ENCODE data around the gene MINDY4. TPM values are rescaled to one million over a fixed set of nuclear protein-coding genes. Genes with fewer than 3 reads are reported as not detected.

The MINDY4 gene
- total and polyA plus RNA-seq, 2 of the 4 experiments (the other 2 are of a cell fraction): 1.8 to 3.6 TPM

DNA sequence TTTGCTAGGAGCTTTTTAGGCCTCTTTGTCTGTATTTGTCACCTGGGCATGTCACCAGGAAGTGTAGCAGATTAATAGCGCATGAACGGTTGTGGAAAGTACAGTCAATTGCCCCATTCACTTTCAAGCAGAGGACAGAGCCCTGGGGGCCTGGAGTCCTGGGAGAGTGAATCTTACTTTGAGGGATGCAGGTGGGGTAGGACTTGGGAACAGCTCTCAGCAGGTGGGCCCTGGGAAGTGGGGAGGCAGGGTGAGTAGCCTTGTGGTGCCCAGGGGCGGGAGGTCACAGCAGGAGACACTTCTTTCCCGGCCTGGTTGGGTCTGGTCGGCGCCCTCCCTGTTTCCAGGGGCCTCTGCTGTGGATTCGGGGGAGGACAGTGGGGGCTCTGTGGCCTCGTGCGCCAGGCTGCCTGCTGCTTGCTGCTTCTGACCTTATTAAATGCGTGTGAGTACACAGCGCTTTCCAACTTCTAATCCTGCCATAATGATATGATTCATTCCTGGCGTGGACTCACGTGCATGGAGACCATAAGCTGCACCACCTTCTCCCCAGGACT is 88.8 kb downstream of the MINDY4 start:
- no peak overlapping the region for H2BK120ac ChIP-seq (ENCODE audit: low read depth, low read length)
- no peak overlapping the region for H3K9ac ChIP-seq (ENCODE audit: low read depth, low read length)
- H2AK5ac ChIP-seq (ENCODE audit: low read depth, low read length): no peak overlapping the region
- dilution Hi-C loops (cut with HindIII; ENCODE audit: low sequenced_read_pairs, unreplicated experiment) (no loop called here), intact Hi-C loops (cut with micrococcal nuclease) (no loop called here), in situ Hi-C loops (cut with MboI; ENCODE audit: low sequenced_read_pairs) (no loop called here)
- H4K8ac ChIP-seq (ENCODE audit: low read depth in 2 of 2, low read length in 2 of 2): no peak overlapping the region
- H3K4me3 ChIP-seq (ENCODE audit: insufficient read depth, low read depth, low read length): no peak overlapping the region
- ChIA-PET POLR2A (ENCODE audit: unreplicated experiment) (no interaction called here), CTCF (no interaction called here)
- H4K20me1 ChIP-seq (ENCODE audit: insufficient read depth, low read length): no peaks in the 10 kb centered on the region; the same call in 1 of the 2 replicates
- BruUV-seq (replicated peaks): no TSS peak
- no peak overlapping the region for H2BK20ac ChIP-seq (ENCODE audit: low read depth, low read length)
- H3K23ac ChIP-seq (ENCODE audit: low read depth, low read length): no peak overlapping the region
- H2AFZ ChIP-seq (replicated peaks; ENCODE audit: low read length, poor library complexity): no peak overlapping the region
- H3K9me1 ChIP-seq (ENCODE audit: insufficient read depth, low read length): peaks cover 16% of the 10 kb centered on the region
- no peak overlapping the region for H2BK5ac ChIP-seq (ENCODE audit: low read depth, low read length, poor library complexity, severe bottlenecking)
- H3K18ac ChIP-seq (ENCODE audit: low read depth, low read length): no peak overlapping the region
- no peak for ATAC-seq (ENCODE audit: low read depth)
- H3K9me3 ChIP-seq (ENCODE audit: control insufficient read depth, insufficient read depth, low read length): no peaks in the 10 kb centered on the region
- H4K91ac ChIP-seq (ENCODE audit: insufficient read depth, low read depth, low read length): no peak overlapping the region
- no peak overlapping the region for H3K56ac ChIP-seq (ENCODE audit: extremely low read depth, insufficient read depth, low read length)
- H2BK15ac ChIP-seq (ENCODE audit: low read depth, low read length): no peak overlapping the region
- WGBS, 2 experiments (ENCODE audit: extremely low coverage in 2 of 2, insufficient read length in 1 of 2): 100% methylated on average over 4 of the region's 13 CpGs; no CpG with 5 or more reads in 1 of the 2 experiments
- H3K4me2 ChIP-seq (ENCODE audit: low read depth, low read length): no peak overlapping the region
- H3K27ac ChIP-seq (ENCODE audit: insufficient read depth, low read length): no peak overlapping the region
- H3K4me1 ChIP-seq (ENCODE audit: control insufficient read depth, insufficient read depth, low read length): peaks cover 9% of the 10 kb centered on the region
- no peak overlapping the region for H3K4ac ChIP-seq (ENCODE audit: low read depth, low read length)
- no peaks in the 10 kb centered on the region for H3K79me1 ChIP-seq (ENCODE audit: low read depth in 1 of 2, low read length in 2 of 2)
- H2AK9ac ChIP-seq (replicated peaks; ENCODE audit: low read depth, low read length, poor library complexity): no peak overlapping the region
- H4K5ac ChIP-seq (ENCODE audit: low read depth, low read length): no peak overlapping the region
- H3K36me3 ChIP-seq (ENCODE audit: control insufficient read depth, insufficient read depth, low read length): no peaks in the 10 kb centered on the region
- no peaks in the 10 kb centered on the region for H3K27me3 ChIP-seq (ENCODE audit: control insufficient read depth, insufficient read depth, low read length)
- H3K14ac ChIP-seq (replicated peaks; ENCODE audit: low read depth, low read length): no peak overlapping the region
- DNase-seq: no peak
- no peak for TF ChIP-seq MAZ (IDR thresholded peaks at IDR 0.05; ENCODE audit: borderline replicate concordance, low read depth, low read length)
- no peak for TF ChIP-seq RCOR1 (IDR thresholded peaks at IDR 0.05; ENCODE audit: insufficient replicate concordance, low read length)
- no peak for TF ChIP-seq MAFK (IDR thresholded peaks at IDR 0.05; ENCODE audit: low read depth, low read length)
- TF ChIP-seq FOS (IDR thresholded peaks at IDR 0.05; ENCODE audit: low read depth, low read length): no peak
- TF ChIP-seq BHLHE40 (IDR thresholded peaks at IDR 0.05; ENCODE audit: low read depth, low read length): no peak

Measured in IMR-90 (cell line).